Measurements from ENCODE around the gene CCDC188. TPM values are rescaled to one million over a fixed set of nuclear protein-coding genes. Genes with fewer than 3 reads are reported as not detected.

The CCDC188 gene
- total RNA-seq, 1 experiment from 2014 or later = not detected

- Mint-ChIP-seq H3K4me3 (no peak overlapping the region), H3K27ac (no peak overlapping the region), H3K4me1 (peaks cover 3% of the 10 kb centered on the region; the same call in 1 of the 2 replicates), H3K27me3 (ENCODE audit: low read depth) (no peaks in the 10 kb centered on the region), H3K36me3 (no peaks in the 10 kb centered on the region), H3K9me3 (no peaks in the 10 kb centered on the region)
- ATAC-seq (no peak), DNase-seq (ENCODE audit: low spot score) (no peak)
- no peak for TF ChIP-seq ETV6 (CRISPR knock-in tag; IDR thresholded peaks at IDR 0.05)
- TF ChIP-seq, protein P1, sequence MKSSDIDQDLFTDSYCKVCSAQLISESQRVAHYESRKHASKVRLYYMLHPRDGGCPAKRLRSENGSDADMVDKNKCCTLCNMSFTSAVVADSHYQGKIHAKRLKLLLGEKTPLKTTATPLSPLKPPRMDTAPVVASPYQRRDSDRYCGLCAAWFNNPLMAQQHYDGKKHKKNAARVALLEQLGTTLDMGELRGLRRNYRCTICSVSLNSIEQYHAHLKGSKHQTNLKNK (CRISPR knock-in tag; IDR thresholded peaks at IDR 0.05) = no peak
- TF ChIP-seq ZNF425 (CRISPR knock-in tag; conservative IDR thresholded peaks at IDR 0.05) = no peak
- no peak for TF ChIP-seq USF2 (CRISPR knock-in tag; IDR thresholded peaks at IDR 0.05)
- TF ChIP-seq ZNF263 (CRISPR knock-in tag; IDR thresholded peaks at IDR 0.05; ENCODE audit: low read depth) = no peak
- ChIA-PET POLR2A (interaction anchor here (0.7 kb wide), 1 partner anchor 243 kb away, joined by 4 read pairs; the partner anchor contains the start of gene ZNF74), CTCF (interaction anchor here (0.6 to 1.0 kb wide), 3 partner anchors 35 to 381 kb away, joined by 3 to 4 read pairs (median 3); no protein-coding TSS in a partner anchor)
These were observed 377 bp upstream of the CCDC188 start for GRCh38 chr22:20151276-20151588.

GRCh38 chr22:20149257-20150250, 1.3 kb downstream of the CCDC188 start:
- ChIA-PET POLR2A (no interaction called here), CTCF (no interaction called here)
- no peak overlapping the region for H3K27ac Mint-ChIP-seq

More at GRCh38 chr22:20149257-20150250, 1.3 kb downstream of the CCDC188 start:
- Mint-ChIP-seq H3K4me1 (peaks cover 3% of the 10 kb centered on the region; the same call in 1 of the 2 replicates), H3K27me3 (ENCODE audit: low read depth) (no peaks in the 10 kb centered on the region), H3K9me3 (no peaks in the 10 kb centered on the region), H3K36me3 (no peaks in the 10 kb centered on the region), H3K4me3 (no peak overlapping the region)
- DNase-seq (ENCODE audit: low spot score) (no peak), ATAC-seq (no peak)
- TF ChIP-seq MAX (CRISPR knock-in tag; IDR thresholded peaks at IDR 0.05) (no peak), USF2 (CRISPR knock-in tag; IDR thresholded peaks at IDR 0.05) (no peak), PREB (CRISPR knock-in tag; IDR thresholded peaks at IDR 0.05; ENCODE audit: borderline replicate concordance) (no peak), TEAD4 (CRISPR knock-in tag; IDR thresholded peaks at IDR 0.05) (no peak), ETV6 (CRISPR knock-in tag; IDR thresholded peaks at IDR 0.05) (no peak), FOXP1 (CRISPR knock-in tag; IDR thresholded peaks at IDR 0.05; ENCODE audit: borderline replicate concordance) (no peak), SMAD3 (CRISPR knock-in tag; IDR thresholded peaks at IDR 0.05; ENCODE audit: borderline replicate concordance) (no peak), SP1 (CRISPR knock-in tag; conservative IDR thresholded peaks at IDR 0.05) (no peak), ZNF138 (CRISPR knock-in tag; conservative IDR thresholded peaks at IDR 0.05) (no peak)
- TF ChIP-seq, protein P2, sequence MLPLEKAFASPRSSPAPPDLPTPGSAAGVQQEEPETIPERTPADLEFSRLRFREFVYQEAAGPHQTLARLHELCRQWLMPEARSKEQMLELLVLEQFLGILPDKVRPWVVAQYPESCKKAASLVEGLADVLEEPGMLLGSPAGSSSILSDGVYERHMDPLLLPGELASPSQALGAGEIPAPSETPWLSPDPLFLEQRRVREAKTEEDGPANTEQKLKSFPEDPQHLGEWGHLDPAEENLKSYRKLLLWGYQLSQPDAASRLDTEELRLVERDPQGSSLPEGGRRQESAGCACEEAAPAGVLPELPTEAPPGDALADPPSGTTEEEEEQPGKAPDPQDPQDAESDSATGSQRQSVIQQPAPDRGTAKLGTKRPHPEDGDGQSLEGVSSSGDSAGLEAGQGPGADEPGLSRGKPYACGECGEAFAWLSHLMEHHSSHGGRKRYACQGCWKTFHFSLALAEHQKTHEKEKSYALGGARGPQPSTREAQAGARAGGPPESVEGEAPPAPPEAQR (CRISPR knock-in tag; IDR thresholded peaks at IDR 0.05) = no peak
- TF ChIP-seq, protein P3, sequence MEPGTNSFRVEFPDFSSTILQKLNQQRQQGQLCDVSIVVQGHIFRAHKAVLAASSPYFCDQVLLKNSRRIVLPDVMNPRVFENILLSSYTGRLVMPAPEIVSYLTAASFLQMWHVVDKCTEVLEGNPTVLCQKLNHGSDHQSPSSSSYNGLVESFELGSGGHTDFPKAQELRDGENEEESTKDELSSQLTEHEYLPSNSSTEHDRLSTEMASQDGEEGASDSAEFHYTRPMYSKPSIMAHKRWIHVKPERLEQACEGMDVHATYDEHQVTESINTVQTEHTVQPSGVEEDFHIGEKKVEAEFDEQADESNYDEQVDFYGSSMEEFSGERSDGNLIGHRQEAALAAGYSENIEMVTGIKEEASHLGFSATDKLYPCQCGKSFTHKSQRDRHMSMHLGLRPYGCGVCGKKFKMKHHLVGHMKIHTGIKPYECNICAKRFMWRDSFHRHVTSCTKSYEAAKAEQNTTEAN (CRISPR knock-in tag; IDR thresholded peaks at IDR 0.05) = no peak

Data from WTC11 (cell line).